Muscle of back (tissue), 11 donors: Measurements from ENCODE around the gene USH1C. TPM values are rescaled to one million over a fixed set of nuclear protein-coding genes. Genes with fewer than 3 reads are reported as not detected.
A peak's percentile ranks its signal among the peaks of the same experiment; 100 is the strongest.

Experiments
- DNase-seq, 3 donors: peaks; one replicate each; pipeline versions ENCODE4 v3.0.0 to v3.0.0-alpha.2; 2013
- polyA plus RNA-seq, 10 donors: library from polyadenylated mRNA; unstranded; fragments of 120-200 nt; gene quantifications; one replicate each; pipeline ENCODE4 v1.2.1, GENCODE V29; 2013; ENCODE audit not compliant: insufficient read length in 10 of 10

The USH1C gene
- polyA plus RNA-seq, 10 donors: 0.10 to 2.0 (median 0.39) TPM; not detected in 3

- DNase-seq: peak in 1 of 3 donors; percentile 58
Observed at GRCh38 chr11:17528181-17528691, 16.0 kb downstream of the USH1C start.

DNA sequence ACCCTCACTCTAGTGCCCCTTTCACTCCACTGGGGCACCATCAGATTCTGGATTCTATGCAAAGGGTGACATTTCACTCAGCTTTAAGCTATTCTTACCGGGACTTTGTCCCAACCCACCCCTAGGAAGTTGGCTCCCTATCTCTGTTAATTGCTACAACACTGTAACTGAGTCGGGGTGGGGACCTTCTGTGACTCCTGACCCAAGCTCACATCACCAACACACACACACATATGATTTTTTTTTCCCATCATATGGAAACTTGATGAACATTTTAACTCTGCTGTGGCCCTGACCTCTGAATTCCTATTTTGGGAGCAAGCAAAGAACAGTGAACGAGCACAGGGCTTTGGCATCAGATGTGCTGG is 16.6 kb downstream of the USH1C start:
- no peak for DNase-seq

DNA sequence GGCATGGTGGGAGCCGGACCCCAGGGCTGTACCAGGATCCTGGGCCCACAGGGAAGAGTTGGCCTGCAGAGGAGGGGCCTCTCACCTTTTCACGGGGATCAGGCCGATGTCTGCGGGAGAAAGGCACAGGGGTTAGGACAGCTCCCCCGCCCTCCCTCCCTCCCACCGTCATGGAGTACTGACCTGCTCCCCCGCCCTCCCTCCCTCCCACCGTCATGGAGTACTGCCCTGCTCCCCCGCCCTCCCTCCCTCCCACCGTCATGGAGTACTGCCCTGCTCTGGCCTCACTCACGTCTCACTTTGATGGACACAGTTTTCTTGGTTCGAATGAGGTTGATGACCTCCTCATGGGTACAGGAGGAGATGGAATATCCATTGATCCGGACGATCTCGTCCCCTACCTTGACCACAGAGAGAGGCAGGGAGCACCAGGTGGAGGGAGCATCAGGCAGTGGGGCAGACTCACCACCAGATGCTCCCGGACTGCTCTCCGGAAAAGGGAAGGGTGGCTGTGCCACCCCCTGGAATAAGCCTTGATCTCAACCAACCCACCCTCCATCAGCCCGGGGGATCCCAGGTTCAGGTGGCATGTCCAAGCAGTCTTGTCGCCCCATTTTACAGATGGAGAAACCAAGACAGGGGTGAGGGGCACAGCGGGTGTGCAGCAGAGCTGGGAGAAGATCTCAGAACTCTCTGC is 17.1 kb downstream of the USH1C start:
- no peak for DNase-seq

GRCh38 chr11:17526326-17526725 is 17.9 kb downstream of the USH1C start:
- DNase-seq: no peak

GRCh38 chr11:17525570-17525969 is 18.6 kb downstream of the USH1C start:
- DNase-seq: no peak

DNA sequence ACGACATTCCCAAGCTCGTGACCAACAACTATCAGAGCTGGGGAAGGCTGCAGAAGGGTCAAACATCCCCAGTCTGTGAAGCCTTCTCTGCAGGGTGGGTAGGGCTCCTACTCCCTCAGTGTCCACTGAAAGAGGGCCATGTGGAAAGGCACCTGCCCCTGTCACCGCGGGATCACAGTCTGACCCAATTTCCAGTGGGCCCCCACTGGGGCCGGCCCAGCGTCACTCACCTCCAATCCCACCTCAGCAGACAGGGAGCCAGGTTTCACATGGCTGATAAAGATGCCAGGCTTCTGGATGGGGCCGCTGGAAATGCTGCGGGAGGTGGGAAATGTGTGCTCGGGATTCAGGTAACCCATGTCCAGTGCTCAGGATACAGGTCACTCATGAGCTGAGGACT is 20.0 kb downstream of the USH1C start:
- DNase-seq: no peak

DNA sequence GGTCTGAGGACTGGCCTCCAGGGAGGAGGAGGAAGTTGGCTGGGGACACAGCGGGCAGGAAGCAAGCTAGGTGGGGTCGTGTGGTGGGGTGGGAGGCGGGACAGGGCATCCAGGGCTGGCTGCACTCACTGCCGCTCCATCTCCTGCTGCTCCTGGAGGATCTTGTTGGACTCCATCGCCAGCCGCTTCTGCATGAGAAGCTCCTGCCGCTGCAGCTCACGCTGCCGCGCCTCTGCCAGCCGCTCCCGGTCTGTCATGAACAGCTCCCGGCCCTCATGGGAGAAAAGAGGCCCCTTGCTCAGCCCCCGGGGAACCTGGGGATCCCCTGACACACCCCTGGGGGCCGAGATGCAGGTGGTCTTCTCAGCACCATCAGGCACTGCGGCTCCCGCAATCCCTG is 21.6 kb downstream of the USH1C start:
- DNase-seq: no peak

DNA sequence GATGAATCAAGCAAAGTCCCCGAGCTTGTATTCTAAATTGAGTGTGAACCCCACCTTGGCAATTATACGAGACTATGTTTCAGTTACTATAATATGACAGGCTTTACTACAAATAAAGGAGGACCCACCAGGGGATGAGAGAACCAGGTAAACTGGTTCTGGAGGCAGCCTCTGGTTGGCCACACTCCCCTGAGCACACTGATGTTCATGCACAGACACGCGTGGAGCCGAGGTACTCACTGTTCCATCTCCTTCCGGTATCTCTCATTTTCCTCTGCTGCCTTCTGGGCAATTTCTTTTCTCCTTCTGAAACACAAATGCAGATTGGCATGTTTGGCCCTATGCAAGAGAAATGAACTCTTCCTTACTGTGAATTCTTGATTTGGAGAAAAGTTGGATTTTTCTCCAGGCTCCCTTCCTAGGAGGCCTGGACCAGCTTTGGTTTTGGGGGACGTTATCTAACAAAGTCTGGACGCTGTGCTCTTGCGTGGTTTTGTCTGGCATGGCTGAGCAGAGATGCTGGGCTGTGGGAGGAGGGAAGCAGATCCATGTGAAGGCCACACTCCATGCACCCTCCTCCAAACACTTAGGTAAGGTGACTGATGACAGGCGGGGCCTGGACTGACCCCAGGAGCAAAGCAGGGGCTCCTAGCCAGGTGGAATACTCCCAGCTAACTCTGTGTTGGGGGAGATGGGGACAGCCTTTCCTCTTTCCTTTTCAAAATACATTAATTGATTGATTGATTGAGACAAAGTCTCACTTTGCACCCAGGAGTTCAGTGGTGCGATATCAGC is 22.9 kb downstream of the USH1C start:
- DNase-seq: no peak

DNA sequence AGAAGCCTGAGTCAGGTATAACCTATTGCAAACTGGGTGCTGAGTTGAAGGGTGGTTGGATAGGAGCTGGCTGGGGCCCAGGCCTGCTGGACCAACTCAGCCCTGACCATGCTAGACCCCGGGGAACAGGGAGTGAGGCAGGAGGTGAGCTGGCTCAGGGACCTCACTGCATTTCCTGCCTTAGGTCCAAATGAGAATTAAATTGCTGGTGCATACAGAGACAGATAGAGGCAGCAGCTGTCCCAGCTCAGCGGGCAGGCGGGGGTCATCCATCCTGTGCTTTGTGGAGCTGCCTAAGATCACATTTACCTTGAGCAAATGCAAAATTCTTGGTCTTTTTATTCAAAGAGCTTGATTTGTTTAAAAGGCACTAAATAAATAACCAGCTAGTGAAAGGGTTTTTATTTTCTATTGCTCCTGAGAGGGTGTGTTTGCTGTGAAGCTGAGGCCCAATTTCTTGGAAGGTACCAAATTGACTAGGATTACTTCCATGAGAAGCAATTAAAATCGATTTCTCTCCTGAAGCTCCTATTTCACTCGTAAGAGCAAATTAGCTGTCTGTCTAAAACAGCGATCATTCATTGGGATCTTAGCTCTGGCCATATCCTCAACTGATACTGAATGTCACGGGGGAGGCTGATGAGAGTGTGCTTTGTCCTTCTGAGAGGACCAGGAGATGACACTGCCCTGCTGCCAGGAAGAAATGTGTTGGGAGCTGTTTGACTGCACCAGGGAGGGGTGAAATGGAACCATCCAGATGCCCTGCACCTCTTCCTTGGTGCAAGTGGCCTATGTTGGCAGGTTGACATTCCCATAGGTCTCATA is 24.9 kb downstream of the USH1C start:
- no peak for DNase-seq

- DNase-seq: no peak
Observed at GRCh38 chr11:17518366-17518765, 25.9 kb downstream of the USH1C start.

GRCh38 chr11:17517186-17517585 is 27.0 kb downstream of the USH1C start:
- no peak for DNase-seq

DNA sequence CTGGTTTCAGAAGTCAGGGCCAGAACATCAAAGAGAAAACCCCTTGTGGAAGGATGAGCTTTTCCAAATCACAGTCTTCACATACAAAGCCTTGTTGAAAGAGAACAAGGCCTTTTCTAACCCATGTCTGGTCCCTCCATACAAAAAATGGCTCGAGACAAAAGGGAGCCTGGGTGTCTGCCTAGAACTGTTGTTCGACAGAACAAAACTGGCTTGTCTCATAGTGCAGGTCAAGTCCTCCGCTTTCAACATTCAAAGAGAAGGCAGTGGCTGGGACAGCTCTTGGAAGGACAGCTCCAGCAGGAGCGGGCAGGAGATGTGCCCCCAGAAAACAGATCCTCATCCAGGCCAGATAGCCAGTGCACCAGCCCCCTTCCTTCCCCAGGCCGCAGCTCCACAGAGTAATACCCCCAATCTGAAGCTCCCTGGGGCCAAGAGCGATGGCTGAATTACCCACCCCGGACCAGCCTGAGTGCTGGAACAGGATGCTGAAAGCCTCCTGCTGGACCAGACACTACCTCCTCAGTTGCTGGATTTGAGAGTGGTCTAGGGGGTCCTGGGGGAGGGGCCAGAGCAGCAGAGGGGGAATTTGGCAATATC is 27.6 kb downstream of the USH1C start:
- DNase-seq: no peak

DNA sequence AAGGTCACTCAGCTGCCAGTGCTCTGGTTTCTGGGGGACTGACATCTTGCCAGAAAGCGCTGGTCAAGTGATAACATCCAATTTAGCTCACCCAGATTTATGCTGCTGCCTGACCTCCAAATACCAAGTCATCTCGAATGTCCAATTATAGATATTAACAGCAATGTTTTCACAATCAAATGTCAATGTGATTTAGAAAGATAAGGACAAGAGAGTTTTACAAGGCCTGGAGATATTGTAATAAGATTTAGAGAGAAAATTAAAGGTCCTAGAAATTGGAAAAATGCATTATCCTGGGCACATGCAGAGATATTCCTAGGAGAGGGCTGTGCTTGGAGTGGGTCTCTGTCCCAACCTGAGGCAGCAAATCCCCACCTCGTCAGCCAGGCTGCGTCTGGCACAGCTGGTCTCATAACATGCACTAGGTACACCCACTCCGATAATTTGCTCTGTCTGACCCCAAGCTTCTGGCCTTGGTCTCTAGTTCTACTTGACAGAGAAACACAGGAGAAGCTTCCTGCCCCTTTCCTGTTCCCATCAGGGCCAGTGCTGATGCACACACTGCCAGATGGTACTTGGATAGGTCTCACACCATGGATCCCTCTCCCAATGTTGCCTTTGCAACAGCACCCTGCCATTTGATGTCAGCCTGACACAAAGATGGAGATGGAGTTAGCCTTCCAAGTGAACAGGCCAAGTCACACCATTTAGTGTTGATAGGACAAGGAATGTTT is 28.6 kb downstream of the USH1C start:
- no peak for DNase-seq

- no peak for DNase-seq
Observed at GRCh38 chr11:17514476-17514875, 29.7 kb downstream of the USH1C start.

DNA sequence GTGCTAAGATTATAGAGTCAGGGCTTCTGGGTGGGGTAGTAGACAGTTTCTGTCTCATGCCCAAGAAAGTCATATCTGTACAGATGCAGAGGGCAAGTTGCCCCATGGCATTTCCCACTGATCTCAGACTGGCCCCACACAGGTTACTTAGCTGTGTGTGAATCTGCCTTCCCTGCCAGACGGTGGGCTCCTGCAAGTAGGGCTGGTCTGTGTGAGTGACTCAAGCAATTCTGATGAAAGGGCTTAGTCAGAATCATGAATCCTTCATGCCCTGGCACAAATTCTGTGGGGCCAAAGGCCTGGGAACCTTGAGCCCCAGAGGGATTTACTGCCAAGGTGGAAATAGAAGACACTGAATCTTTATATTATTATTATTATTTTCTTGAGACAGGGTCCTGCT is 30.4 kb downstream of the USH1C start:
- no peak for DNase-seq

DNA sequence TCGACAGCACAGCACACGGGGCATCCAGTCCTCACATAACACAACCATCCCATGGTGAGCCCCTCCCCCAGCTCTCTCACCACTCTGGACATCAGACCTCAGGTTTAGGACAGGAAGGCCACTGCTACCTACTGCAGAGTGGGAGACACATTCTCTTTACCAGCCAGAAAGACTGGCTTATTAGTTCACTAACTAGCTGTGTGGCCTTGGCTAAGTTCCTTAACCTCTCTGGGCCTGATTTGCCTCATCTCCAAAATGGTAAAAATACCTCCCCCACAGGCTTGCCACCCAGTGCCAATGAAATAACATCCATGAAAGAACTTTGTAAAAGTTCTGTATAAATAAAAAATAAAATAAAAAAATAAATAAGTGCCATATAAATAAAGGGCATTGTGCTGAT is 32.1 kb downstream of the USH1C start:
- DNase-seq: no peak

GRCh38 chr11:17511571-17511970 is 32.6 kb downstream of the USH1C start:
- DNase-seq: no peak

GRCh38 chr11:17510507-17511206 is 33.6 kb downstream of the USH1C start:
- no peak for DNase-seq

DNA sequence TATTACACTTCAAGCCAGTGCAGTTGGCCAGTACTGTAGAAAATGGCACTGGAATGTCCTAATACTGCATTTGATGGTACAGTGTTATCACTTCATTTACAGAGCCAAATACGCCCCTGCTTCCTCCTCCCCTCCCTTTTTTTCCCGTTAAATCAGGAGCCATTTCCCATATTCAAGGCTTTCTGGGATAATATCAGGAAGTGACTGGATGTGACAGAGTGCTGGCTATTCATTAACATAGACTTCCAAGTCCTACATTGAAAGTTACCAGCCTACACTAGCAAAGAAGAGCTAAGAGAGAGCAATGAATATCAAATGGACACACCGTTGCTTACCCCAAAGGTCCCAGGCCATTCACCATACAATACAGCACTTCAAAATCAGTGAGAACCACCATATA is 35.4 kb downstream of the USH1C start:
- DNase-seq: no peak

DNA sequence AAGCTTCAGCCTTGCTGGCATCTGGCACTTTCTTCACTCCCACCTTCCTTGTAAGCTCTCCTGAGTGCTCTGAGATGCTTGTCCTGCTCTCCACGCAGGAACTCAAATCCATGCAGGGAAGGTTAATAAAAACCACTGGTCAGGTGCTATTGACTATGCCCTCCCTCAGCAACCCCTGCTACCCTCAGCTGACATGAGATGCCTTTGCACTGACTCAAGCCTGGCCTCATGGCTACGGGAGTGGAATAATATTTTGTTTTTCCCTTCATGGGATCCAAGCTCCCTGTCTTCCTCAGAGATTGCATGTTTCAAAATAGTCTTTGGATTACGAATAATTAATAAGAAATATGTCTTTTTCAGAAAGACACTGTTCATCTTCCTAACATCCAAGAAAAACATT is 35.9 kb downstream of the USH1C start:
- no peak for DNase-seq

DNA sequence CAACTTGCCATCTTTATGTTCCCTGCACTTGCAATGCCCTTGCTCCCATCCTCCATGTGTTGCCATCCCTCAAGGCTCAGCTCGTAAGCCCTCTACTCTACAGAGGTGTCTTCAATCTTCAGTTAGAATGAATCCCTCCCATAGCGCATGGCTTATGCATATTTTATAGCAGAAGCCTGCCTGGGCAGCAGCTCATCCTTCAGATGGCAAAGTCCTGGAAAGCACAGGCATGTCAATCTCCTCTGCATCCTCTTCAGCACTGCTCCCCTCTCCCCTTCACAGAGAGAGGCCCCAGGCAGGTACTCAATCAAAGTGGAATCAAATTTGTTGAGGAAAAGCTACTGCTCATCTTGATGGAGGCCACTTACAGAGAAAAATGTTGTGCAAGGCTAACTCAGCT is 36.4 kb downstream of the USH1C start:
- no peak for DNase-seq
